ACC112 (cell line): Measurements from ENCODE around the gene CCZ1.
"Not testable (repeated sequence)": the region's sequence is repeated elsewhere in the genome, so short reads cannot be mapped to it uniquely, and the experiment has no call there.

Experiments
- H2AFZ ChIP-seq: fragments of 200-600 bp; sonication (generic); one replicate; pipeline ENCODE4 v1.6.0; 2017; ENCODE audit warnings: antibody characterized with exemption, low read length; ENCODE audit not compliant: unreplicated experiment
- H3K27ac ChIP-seq: fragments of 200-600 bp; sonication (generic); 2 replicates; pipeline ENCODE4 v1.5.1; 2014; ENCODE audit warnings: low read depth, mild to moderate bottlenecking, antibody characterized with exemption, low read length, moderate library complexity
- H3K27me3 ChIP-seq: fragments of 200-600 bp; sonication (generic); 2 replicates; pipeline ENCODE4 v1.6.1; 2014; ENCODE audit warnings: mild to moderate bottlenecking, antibody characterized with exemption, low read length, moderate library complexity, mixed read lengths; ENCODE audit not compliant: insufficient read depth
- H3K36me3 ChIP-seq: fragments of 200-600 bp; sonication (generic); 2 replicates; pipeline ENCODE4 v1.6.1; 2016; ENCODE audit warnings: mild to moderate bottlenecking, antibody characterized with exemption, low read length, moderate library complexity, mixed read lengths; ENCODE audit not compliant: insufficient read depth
- H3K4me1 ChIP-seq: fragments of 200-600 bp; sonication (generic); one replicate; pipeline ENCODE4 v1.6.1; 2016; ENCODE audit warnings: low read length, mixed read lengths; ENCODE audit not compliant: insufficient read depth, unreplicated experiment, control insufficient read depth
- H3K4me3 ChIP-seq: fragments of 200-600 bp; sonication (generic); 2 replicates; pipeline ENCODE4 v1.5.1; 2014; ENCODE audit warnings: mild to moderate bottlenecking, low read depth, low read length
- H3K79me2 ChIP-seq: fragments of 200-600 bp; sonication (generic); one replicate; pipeline ENCODE4 v1.6.0; 2016; ENCODE audit warnings: low read length; ENCODE audit not compliant: control insufficient read depth, unreplicated experiment, insufficient read depth

Gene CCZ1

GRCh38 chr7:5869691-5870090 lies 28.8 kb upstream of the CCZ1 start:
- 0 out of 2 replicates have a peak, but pooled peaks cover 11% of the 10 kb centered on the region for H3K27me3 ChIP-seq
- no peaks in the 10 kb centered on the region for H3K36me3 ChIP-seq
- H3K79me2 ChIP-seq: no peaks in the 10 kb centered on the region
- H2AFZ ChIP-seq: no peak overlapping the region
- no peak overlapping the region for H3K27ac ChIP-seq
- H3K4me1 ChIP-seq: no peaks in the 10 kb centered on the region
- H3K4me3 ChIP-seq: no peak overlapping the region

GRCh38 chr7:5870311-5870710 lies 28.2 kb upstream of the CCZ1 start:
- H3K4me1 ChIP-seq: no peaks in the 10 kb centered on the region

DNA sequence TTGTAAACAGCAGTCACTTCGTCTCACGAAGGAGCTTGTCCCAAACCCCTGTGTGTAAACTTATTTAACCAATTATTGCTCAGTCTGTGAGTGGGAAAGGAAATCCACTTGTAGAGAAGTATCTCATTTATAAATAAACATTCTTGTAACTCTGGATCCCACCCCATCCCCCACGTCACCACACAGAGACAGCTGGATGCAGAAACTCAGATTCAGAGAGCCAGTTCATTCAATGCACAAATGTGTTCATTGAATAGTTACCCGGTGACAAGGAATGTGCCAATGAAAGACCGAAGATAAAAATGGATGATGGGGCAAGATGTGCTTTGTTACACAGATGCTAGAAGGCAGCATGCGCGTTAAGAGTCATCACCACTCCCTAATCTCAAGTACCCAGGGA lies 26.2 kb upstream of the CCZ1 start:
- Histone ChIP-seq H3K4me1 (no peaks in the 10 kb centered on the region), H3K4me3 (no peak overlapping the region), H3K79me2 (no peaks in the 10 kb centered on the region), H2AFZ (no peak overlapping the region), H3K27me3 (no peaks in the 10 kb centered on the region), H3K27ac (no peak overlapping the region), H3K36me3 (no peaks in the 10 kb centered on the region)

More at GRCh38 chr7:5870311-5870710, 28.2 kb upstream of the CCZ1 start:
- Histone ChIP-seq H3K4me3 (no peak overlapping the region), H3K36me3 (no peaks in the 10 kb centered on the region), H3K27ac (no peak overlapping the region), H3K79me2 (no peaks in the 10 kb centered on the region), H2AFZ (no peak overlapping the region), H3K27me3 (0 out of 2 replicates have a peak, but pooled peaks cover 11% of the 10 kb centered on the region)

DNA sequence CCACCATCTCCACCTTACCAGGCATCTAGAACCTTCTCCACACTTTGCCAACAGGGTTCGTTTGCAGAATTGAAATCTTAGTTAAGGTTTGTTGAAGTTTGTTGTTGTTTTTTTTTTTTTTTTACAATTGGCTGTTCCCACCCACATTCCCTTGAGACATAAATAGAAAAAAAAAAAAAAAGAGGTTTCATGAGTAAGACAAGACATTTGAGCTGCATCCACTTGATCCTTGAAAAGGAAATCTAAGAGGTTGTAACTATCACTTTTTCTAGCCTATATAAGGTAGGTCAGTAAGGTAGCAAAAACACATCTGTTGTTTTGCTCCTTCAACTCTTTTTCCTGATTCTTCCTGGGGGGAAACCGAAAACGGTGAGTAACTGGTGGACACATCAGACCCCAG lies 18.9 kb upstream of the CCZ1 start:
- not testable (repeated sequence) for H2AFZ ChIP-seq, H3K27me3 ChIP-seq, H3K4me3 ChIP-seq, H3K27ac ChIP-seq, H3K79me2 ChIP-seq, H3K4me1 ChIP-seq, H3K36me3 ChIP-seq

DNA sequence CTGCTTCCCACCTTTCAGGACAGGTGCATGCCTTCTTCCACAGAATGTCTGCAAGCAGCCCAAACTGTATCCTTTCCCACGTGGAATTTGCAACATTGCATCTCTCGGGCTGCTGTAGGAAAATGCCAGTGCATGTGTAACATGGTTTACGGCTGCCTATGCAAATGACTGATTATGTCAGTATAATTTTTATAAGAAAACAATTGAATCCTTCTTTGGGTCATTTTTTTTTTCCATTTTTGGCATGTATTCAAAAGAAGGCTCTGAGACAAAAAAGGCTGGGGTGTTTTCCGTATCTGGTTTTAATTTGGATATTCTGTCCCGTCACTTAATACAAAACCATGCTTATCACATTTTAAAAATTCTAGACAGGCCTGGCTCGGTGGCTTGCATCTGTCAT lies 18.4 kb upstream of the CCZ1 start:
- H3K36me3 ChIP-seq, H3K79me2 ChIP-seq, H2AFZ ChIP-seq, H3K27me3 ChIP-seq, H3K27ac ChIP-seq, H3K4me1 ChIP-seq, H3K4me3 ChIP-seq: not testable (repeated sequence)

- not testable (repeated sequence) for H3K4me1 ChIP-seq, H3K27ac ChIP-seq, H3K4me3 ChIP-seq, H3K36me3 ChIP-seq, H3K27me3 ChIP-seq, H2AFZ ChIP-seq, H3K79me2 ChIP-seq
These were observed 14.1 kb upstream of the CCZ1 start for GRCh38 chr7:5884431-5884830.

- H3K79me2 ChIP-seq: not testable (repeated sequence)
These were observed 10.5 kb upstream of the CCZ1 start for GRCh38 chr7:5888021-5888420.

GRCh38 chr7:5890244-5890643 lies 8.3 kb upstream of the CCZ1 start:
- H3K4me1 ChIP-seq, H3K36me3 ChIP-seq, H3K27me3 ChIP-seq, H3K27ac ChIP-seq, H2AFZ ChIP-seq, H3K79me2 ChIP-seq, H3K4me3 ChIP-seq: not testable (repeated sequence)

More at GRCh38 chr7:5888021-5888420, 10.5 kb upstream of the CCZ1 start:
- not testable (repeated sequence) for H3K36me3 ChIP-seq, H2AFZ ChIP-seq, H3K27me3 ChIP-seq, H3K4me1 ChIP-seq, H3K27ac ChIP-seq, H3K4me3 ChIP-seq

DNA sequence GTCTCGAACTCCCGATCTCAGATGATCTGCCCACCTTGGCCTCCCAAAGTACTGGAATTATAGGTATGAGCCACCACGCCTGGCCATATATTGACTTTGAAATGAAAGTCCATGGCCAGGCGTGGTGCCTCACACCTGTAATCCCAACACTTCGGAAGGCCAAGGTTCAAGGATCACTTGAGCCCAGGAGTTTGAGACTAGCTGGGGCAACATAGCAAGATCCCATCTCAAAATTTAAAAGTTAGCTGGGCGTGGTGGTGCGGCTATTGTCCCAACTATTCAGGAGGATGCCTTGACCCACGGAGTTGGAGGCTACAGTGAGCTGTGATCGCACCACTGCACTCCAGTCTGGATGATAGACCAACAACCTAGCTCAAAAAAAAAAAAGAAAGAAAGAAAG lies 6.0 kb upstream of the CCZ1 start:
- H2AFZ ChIP-seq: no peak overlapping the region
- H3K27me3 ChIP-seq: no peaks in the 10 kb centered on the region
- no peaks in the 10 kb centered on the region for H3K36me3 ChIP-seq
- no peaks in the 10 kb centered on the region for H3K4me1 ChIP-seq
- H3K27ac ChIP-seq: no peak overlapping the region
- no peak overlapping the region for H3K4me3 ChIP-seq
- no peaks in the 10 kb centered on the region for H3K79me2 ChIP-seq

GRCh38 chr7:5897369-5897919 lies 1.1 kb upstream of the CCZ1 start:
- not testable (repeated sequence) for H3K4me1 ChIP-seq, H3K27me3 ChIP-seq, H3K27ac ChIP-seq, H3K4me3 ChIP-seq, H3K36me3 ChIP-seq, H3K79me2 ChIP-seq, H2AFZ ChIP-seq

- H3K4me3 ChIP-seq, H2AFZ ChIP-seq, H3K36me3 ChIP-seq, H3K27ac ChIP-seq, H3K27me3 ChIP-seq, H3K4me1 ChIP-seq, H3K79me2 ChIP-seq: not testable (repeated sequence)
These were observed 4.5 kb downstream of the CCZ1 start for GRCh38 chr7:5903002-5903401.
